ENCODE measurements around the gene CPEB4. TPM values are rescaled to one million over a fixed set of nuclear protein-coding genes. Genes with fewer than 3 reads are reported as not detected.
A peak's percentile ranks its signal among the peaks of the same experiment; 100 is the strongest.

Gene CPEB4
- total and polyA plus RNA-seq, 2 of the 4 experiments (the other 2 are of a cell fraction), result 7.8 to 22.6 TPM

DNA sequence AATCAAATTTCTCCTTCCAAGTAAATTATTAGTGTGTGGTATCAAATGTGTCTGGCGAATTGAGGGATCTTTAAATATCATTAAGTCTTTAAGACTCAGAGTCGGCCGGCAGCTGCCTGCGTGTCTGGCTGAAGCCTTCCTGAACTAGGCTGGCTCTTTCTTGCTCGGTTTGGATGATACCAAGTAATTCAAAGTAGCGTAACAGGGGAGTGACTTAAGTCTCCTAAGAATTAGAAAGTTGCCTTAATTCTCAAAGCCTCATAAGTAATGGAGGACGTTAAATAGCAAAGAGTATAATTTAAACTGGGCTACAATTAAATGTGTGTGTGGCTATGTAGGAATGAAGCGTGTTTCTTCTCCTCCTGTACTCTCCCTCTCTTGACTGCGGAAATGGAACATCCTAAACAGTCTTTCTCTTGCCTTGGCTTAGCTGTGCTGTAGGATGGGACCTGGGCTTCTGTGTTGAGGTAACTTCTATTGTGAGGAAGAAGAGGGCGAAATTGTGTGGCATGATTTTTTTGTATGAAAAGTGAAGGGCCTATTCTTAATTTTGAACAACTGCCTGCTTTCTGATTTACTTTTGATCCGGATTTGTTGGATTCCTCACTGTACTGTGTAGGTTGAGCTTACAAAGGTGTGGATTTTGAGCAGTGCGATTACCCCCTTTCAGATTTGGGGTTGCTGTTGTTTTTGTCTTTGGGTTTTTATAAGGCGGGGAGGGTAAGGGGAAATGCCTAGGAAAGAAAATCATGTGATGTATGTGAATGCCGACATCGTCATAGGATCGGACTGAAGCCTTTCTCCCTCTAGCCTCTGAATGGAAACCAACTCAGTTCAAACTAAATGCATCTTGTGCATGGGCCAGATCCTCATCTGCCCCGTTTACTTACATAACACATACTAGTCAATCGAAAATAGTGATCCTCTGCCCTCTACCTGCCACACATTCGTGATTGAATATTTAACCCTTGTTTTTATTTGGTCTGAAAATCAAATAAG is 29.9 kb downstream of the CPEB4 start:
- CTCF ChIA-PET, result interaction anchor here (0.5 kb wide), 1 partner anchor 244 kb away, joined by 6 read pairs; no protein-coding TSS in a partner anchor
- Histone ChIP-seq H3K4me2 (ENCODE audit: low read depth, low read length) (peak overlapping the region; percentile 77), H3K79me1 (ENCODE audit: low read depth in 1 of 2, low read length in 2 of 2) (peaks cover 5 to 29% of the 10 kb centered on the region in 2 experiments; a peak in 3 of 4 replicates), H2BK5ac (ENCODE audit: low read depth, low read length, poor library complexity, severe bottlenecking) (peak overlapping the region; percentile 98), H3K14ac (replicated peaks; ENCODE audit: low read depth, low read length) (peak overlapping the region; percentile 78), H3K4ac (ENCODE audit: low read depth, low read length) (peak overlapping the region; percentile 71), H2AK9ac (replicated peaks; ENCODE audit: low read depth, low read length, poor library complexity) (peak overlapping the region; percentile 13), H2BK15ac (ENCODE audit: low read depth, low read length) (peak overlapping the region; percentile 89; the same call in 2 of the 3 replicates), H3K27ac (ENCODE audit: insufficient read depth, low read length) (peak overlapping the region; percentile 72), H2BK120ac (ENCODE audit: low read depth, low read length) (peak overlapping the region; percentile 77), H4K20me1 (ENCODE audit: insufficient read depth, low read length) (no peaks in the 10 kb centered on the region), H3K9ac (ENCODE audit: low read depth, low read length) (peak overlapping the region; percentile 87), H4K91ac (ENCODE audit: insufficient read depth, low read depth, low read length) (peak overlapping the region; percentile 47; the same call in 1 of the 2 replicates), H3K9me1 (ENCODE audit: insufficient read depth, low read length) (peaks cover 3% of the 10 kb centered on the region; the same call in 1 of the 2 replicates), H3K36me3 (ENCODE audit: control insufficient read depth, insufficient read depth, low read length) (no peaks in the 10 kb centered on the region; the same call in 1 of the 2 replicates), H3K23ac (ENCODE audit: low read depth, low read length) (peak overlapping the region; percentile 68), H4K8ac (ENCODE audit: low read depth in 2 of 2, low read length in 2 of 2) (peak overlapping the region; percentile 4 to 62), H4K5ac (ENCODE audit: low read depth, low read length) (peak overlapping the region; percentile 55), H3K18ac (ENCODE audit: low read depth, low read length) (peak overlapping the region; percentile 56), H3K4me1 (ENCODE audit: control insufficient read depth, insufficient read depth, low read length) (peaks cover 2% of the 10 kb centered on the region; the same call in 1 of the 2 replicates), H2AK5ac (ENCODE audit: low read depth, low read length) (no peak overlapping the region), H2BK20ac (ENCODE audit: low read depth, low read length) (peak overlapping the region; percentile 47; the same call in 1 of the 2 replicates), H3K4me3 (ENCODE audit: insufficient read depth, low read depth, low read length) (peak overlapping the region; percentile 60), H2AFZ (replicated peaks; ENCODE audit: low read length, poor library complexity) (peak overlapping the region; percentile 9), H3K9me3 (ENCODE audit: control insufficient read depth, insufficient read depth, low read length) (no peaks in the 10 kb centered on the region), H3K56ac (ENCODE audit: extremely low read depth, insufficient read depth, low read length) (peak overlapping the region; percentile 89), H3K27me3 (ENCODE audit: control insufficient read depth, insufficient read depth, low read length) (no peaks in the 10 kb centered on the region)
- POLR2A ChIA-PET (ENCODE audit: unreplicated experiment), result interaction anchor here (0.5 to 0.6 kb wide), 2 partner anchors 73 to 873 kb away, joined by 4 to 7 read pairs; no protein-coding TSS in a partner anchor
- peak; percentile 89 for DNase-seq
- in situ Hi-C loops (cut with MboI; ENCODE audit: low sequenced_read_pairs), result no loop called here
- dilution Hi-C loops (cut with HindIII; ENCODE audit: low sequenced_read_pairs, unreplicated experiment), result no loop called here
- intact Hi-C loops (cut with micrococcal nuclease), result loop anchor here (10.0 kb wide), 1 partner anchor 397 kb away; no protein-coding TSS in a partner anchor
- WGBS, 2 experiments (ENCODE audit: extremely low coverage in 2 of 2, insufficient read length in 1 of 2), result 0% methylated on average over 1 of the region's 19 CpGs; no CpG with 5 or more reads in 1 of the 2 experiments
- ATAC-seq (ENCODE audit: low read depth), result peak; percentile 96
- no TSS peak for BruUV-seq (replicated peaks)
- TF ChIP-seq CHD1 (IDR thresholded peaks at IDR 0.05; ENCODE audit: low read depth, low read length) (peak; percentile 94; the same call in 1 of the 2 replicates), CEBPB (IDR thresholded peaks at IDR 0.05; ENCODE audit: low read depth, low read length) (no peak), RFX5 (IDR thresholded peaks at IDR 0.05; ENCODE audit: low read depth, low read length) (no peak), USF2 (IDR thresholded peaks at IDR 0.05; ENCODE audit: low read depth, low read length) (peak; percentile 56), MAFK (IDR thresholded peaks at IDR 0.05; ENCODE audit: low read depth, low read length) (no peak), SMC3 (IDR thresholded peaks at IDR 0.05; ENCODE audit: low read depth, low read length) (no peak), BHLHE40 (IDR thresholded peaks at IDR 0.05; ENCODE audit: low read depth, low read length) (peak; percentile 97), MAZ (IDR thresholded peaks at IDR 0.05; ENCODE audit: borderline replicate concordance, low read depth, low read length) (no peak), RAD21 (IDR thresholded peaks at IDR 0.05; ENCODE audit: low read length) (no peak), ELK1 (IDR thresholded peaks at IDR 0.05; ENCODE audit: borderline replicate concordance, low read depth, low read length) (no peak), NFE2L2 (IDR thresholded peaks at IDR 0.05; ENCODE audit: low read depth, low read length) (no peak)
- TF ChIP-seq, protein P1, sequence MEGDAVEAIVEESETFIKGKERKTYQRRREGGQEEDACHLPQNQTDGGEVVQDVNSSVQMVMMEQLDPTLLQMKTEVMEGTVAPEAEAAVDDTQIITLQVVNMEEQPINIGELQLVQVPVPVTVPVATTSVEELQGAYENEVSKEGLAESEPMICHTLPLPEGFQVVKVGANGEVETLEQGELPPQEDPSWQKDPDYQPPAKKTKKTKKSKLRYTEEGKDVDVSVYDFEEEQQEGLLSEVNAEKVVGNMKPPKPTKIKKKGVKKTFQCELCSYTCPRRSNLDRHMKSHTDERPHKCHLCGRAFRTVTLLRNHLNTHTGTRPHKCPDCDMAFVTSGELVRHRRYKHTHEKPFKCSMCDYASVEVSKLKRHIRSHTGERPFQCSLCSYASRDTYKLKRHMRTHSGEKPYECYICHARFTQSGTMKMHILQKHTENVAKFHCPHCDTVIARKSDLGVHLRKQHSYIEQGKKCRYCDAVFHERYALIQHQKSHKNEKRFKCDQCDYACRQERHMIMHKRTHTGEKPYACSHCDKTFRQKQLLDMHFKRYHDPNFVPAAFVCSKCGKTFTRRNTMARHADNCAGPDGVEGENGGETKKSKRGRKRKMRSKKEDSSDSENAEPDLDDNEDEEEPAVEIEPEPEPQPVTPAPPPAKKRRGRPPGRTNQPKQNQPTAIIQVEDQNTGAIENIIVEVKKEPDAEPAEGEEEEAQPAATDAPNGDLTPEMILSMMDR (conservative IDR thresholded peaks at IDR 0.05; ENCODE audit: low read depth, low read length), result no peak

Measured in IMR-90 (cell line).